Astrocyte (in vitro differentiated cells and primary cell): Measurements from ENCODE around the gene GPR15. TPM values are rescaled to one million over a fixed set of nuclear protein-coding genes. Genes with fewer than 3 reads are reported as not detected.

Source experiments
- DNase-seq: peaks from one replicate; pipeline ENCODE4 v3.0.0-alpha.2; 2010; ENCODE audit warnings: low read depth
- FAIRE-seq: peaks from 2 replicates; lab custom pipeline; 2011; peaks lifted over from hg19 to GRCh38; lab: Jason Lieb, UNC
- H2AFZ ChIP-seq: 2 replicates; pipeline ENCODE4 v1.6.0; 2012; ENCODE audit warnings: low read depth, low read length, inconsistent platforms
- H3K27ac ChIP-seq: 2 replicates; pipeline ENCODE4 v1.5.1; 2011; ENCODE audit warnings: low read depth, low read length, inconsistent platforms
- H3K27me3 ChIP-seq: 2 replicates; pipeline ENCODE4 v1.6.0; 2011; ENCODE audit warnings: low read length, inconsistent platforms; ENCODE audit not compliant: insufficient read depth
- H3K36me3 ChIP-seq: 2 replicates; pipeline ENCODE4 v1.5.1; 2011; ENCODE audit warnings: low read length, inconsistent platforms; ENCODE audit not compliant: insufficient read depth
- H3K4me1 ChIP-seq: 2 replicates; pipeline ENCODE4 v1.5.1; 2011; ENCODE audit warnings: low read length, inconsistent platforms; ENCODE audit not compliant: insufficient read depth
- H3K4me2 ChIP-seq: 2 replicates; pipeline ENCODE4 v1.6.0; 2012; ENCODE audit warnings: low read length, inconsistent platforms
- H3K4me3 ChIP-seq: 2 replicates; pipeline ENCODE4 v1.5.1; 2011; ENCODE audit warnings: low read depth, mild to moderate bottlenecking, low read length, inconsistent platforms; ENCODE audit not compliant: insufficient read depth
- H3K79me2 ChIP-seq: 2 replicates; pipeline ENCODE4 v1.6.0; 2012; ENCODE audit warnings: mild to moderate bottlenecking, low read length, inconsistent platforms; ENCODE audit not compliant: insufficient read depth
- H3K9ac ChIP-seq: 2 replicates; pipeline ENCODE4 v1.6.0; 2012; ENCODE audit warnings: mild to moderate bottlenecking, low read length, inconsistent platforms
- H3K9me3 ChIP-seq: 2 replicates; pipeline ENCODE4 v1.5.1; 2012; ENCODE audit warnings: low read depth, mild to moderate bottlenecking, low read length, inconsistent platforms; ENCODE audit not compliant: insufficient read depth
- H4K20me1 ChIP-seq: 2 replicates; pipeline ENCODE4 v1.6.0; 2012; ENCODE audit warnings: low read length, inconsistent platforms; ENCODE audit not compliant: insufficient read depth
- H3K27ac Mint-ChIP-seq: one replicate; pipeline ENCODE4 v1.8.0; 2021; ENCODE audit warnings: mild to moderate bottlenecking, mixed read lengths; ENCODE audit not compliant: unreplicated experiment
- H3K27me3 Mint-ChIP-seq: one replicate; pipeline ENCODE4 v1.8.0; 2021; ENCODE audit warnings: low read depth, mixed read lengths; ENCODE audit not compliant: unreplicated experiment
- H3K36me3 Mint-ChIP-seq: one replicate; pipeline ENCODE4 v1.8.0; 2021; ENCODE audit warnings: low read depth, mixed read lengths; ENCODE audit not compliant: unreplicated experiment
- H3K4me1 Mint-ChIP-seq: one replicate; pipeline ENCODE4 v1.8.0; 2021; ENCODE audit warnings: low read depth, mixed read lengths; ENCODE audit not compliant: unreplicated experiment
- H3K4me3 Mint-ChIP-seq: one replicate; pipeline ENCODE4 v1.8.0; 2021; ENCODE audit warnings: mild to moderate bottlenecking, moderate library complexity, mixed read lengths; ENCODE audit not compliant: unreplicated experiment
- H3K9me3 Mint-ChIP-seq: one replicate; pipeline ENCODE4 v1.8.0; 2021; ENCODE audit warnings: mild to moderate bottlenecking, mixed read lengths; ENCODE audit not compliant: unreplicated experiment
- EZH2 ChIP-seq: IDR thresholded peaks from 2 replicates; pipeline ENCODE4 v1.6.1; 2012; ENCODE audit warnings: mild to moderate bottlenecking, low read length, inconsistent platforms; ENCODE audit not compliant: insufficient read depth
- total RNA-seq: library from RNA; stranded (reverse); gene quantifications from 2 replicates; pipeline ENCODE4 v1.2.1, GENCODE V29; 2021
- TF ChIP-seq, protein P1 (sequence below): IDR thresholded peaks from 2 replicates; pipeline ENCODE4 v1.5.1; 2011; ENCODE audit warnings: low read depth, mild to moderate bottlenecking, inconsistent platforms, low read length, moderate library complexity; ENCODE audit not compliant: insufficient read depth

The GPR15 gene
- total RNA-seq, 1 donor from 2014 or later: not detected

DNA sequence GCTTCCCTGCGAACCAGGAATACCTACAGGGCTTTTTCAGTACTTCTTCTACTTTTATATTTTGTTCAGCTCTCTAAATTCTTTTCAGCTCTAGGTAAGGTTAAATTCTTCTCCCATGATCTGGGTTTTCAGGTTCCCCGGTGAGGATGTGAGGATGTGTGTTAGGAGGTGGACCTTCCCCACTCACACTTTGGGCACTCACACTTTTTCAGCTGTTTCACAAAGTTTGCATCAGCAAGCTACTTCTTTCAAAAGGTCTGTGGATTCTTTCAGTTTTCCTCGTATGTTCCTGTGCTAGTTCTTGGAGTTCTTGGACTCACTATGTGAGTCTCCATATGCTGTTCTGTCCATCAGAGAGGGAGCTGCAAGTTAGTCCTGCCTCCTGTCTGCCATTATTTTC lies 48.2 kb upstream of the GPR15 start:
- FAIRE-seq (no peak), DNase-seq (no peak)
- no peaks in the 10 kb centered on the region for H3K79me2 ChIP-seq
- Mint-ChIP-seq H3K9me3 (peaks cover 10% of the 10 kb centered on the region), H3K36me3 (peaks cover 3% of the 10 kb centered on the region), H3K27ac (no peak overlapping the region), H3K4me3 (no peak overlapping the region), H3K27me3 (no peaks in the 10 kb centered on the region), H3K4me1 (no peaks in the 10 kb centered on the region)
- H3K4me2 ChIP-seq: no peak overlapping the region
- H3K27me3 ChIP-seq: no peaks in the 10 kb centered on the region
- H3K36me3 ChIP-seq: no peaks in the 10 kb centered on the region
- no peak overlapping the region for H3K4me3 ChIP-seq
- H3K27ac ChIP-seq: no peak overlapping the region
- no peaks in the 10 kb centered on the region for H4K20me1 ChIP-seq
- H2AFZ ChIP-seq: no peak overlapping the region
- no peaks in the 10 kb centered on the region for H3K4me1 ChIP-seq
- peaks cover 4% of the 10 kb centered on the region for H3K9me3 ChIP-seq
- TF ChIP-seq, protein P1, sequence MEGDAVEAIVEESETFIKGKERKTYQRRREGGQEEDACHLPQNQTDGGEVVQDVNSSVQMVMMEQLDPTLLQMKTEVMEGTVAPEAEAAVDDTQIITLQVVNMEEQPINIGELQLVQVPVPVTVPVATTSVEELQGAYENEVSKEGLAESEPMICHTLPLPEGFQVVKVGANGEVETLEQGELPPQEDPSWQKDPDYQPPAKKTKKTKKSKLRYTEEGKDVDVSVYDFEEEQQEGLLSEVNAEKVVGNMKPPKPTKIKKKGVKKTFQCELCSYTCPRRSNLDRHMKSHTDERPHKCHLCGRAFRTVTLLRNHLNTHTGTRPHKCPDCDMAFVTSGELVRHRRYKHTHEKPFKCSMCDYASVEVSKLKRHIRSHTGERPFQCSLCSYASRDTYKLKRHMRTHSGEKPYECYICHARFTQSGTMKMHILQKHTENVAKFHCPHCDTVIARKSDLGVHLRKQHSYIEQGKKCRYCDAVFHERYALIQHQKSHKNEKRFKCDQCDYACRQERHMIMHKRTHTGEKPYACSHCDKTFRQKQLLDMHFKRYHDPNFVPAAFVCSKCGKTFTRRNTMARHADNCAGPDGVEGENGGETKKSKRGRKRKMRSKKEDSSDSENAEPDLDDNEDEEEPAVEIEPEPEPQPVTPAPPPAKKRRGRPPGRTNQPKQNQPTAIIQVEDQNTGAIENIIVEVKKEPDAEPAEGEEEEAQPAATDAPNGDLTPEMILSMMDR: no peak
- no peak for TF ChIP-seq EZH2
- no peak overlapping the region for H3K9ac ChIP-seq

DNA sequence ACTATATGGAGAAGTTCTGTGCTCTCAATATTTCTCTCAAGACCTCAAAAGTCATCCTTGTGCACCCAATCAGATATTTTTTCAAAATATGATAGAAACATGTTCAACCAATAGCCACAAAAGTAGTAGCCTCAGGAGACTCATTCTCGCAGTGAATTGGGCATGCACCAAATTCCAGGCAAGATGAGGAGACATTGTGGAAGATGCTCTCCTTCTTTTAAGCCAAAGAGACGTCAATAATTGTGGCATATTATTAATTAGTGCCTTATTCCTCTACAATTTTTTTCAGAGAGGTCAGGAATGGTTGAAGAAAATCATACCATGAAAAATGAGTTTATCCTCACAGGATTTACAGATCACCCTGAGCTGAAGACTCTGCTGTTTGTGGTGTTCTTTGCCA lies 34.4 kb upstream of the GPR15 start, which contains the start of gene OR5K2:
TSS of gene OR5K2 (plus strand) at position 301 of the 400 bp plus-strand sequence. CDS start at position 301, 0 bp downstream.
- no peak for TF ChIP-seq EZH2
- TF ChIP-seq, protein P1: no peak
- H3K36me3 ChIP-seq: no peaks in the 10 kb centered on the region
- H2AFZ ChIP-seq: no peak within 1 kb of the TSS
- no peak for DNase-seq
- no peaks in the 10 kb centered on the region for H4K20me1 ChIP-seq
- H3K4me3 ChIP-seq: no peak within 1 kb of the TSS
- H3K9ac ChIP-seq: no peak within 1 kb of the TSS
- no peak within 1 kb of the TSS for H3K4me3 Mint-ChIP-seq
- H3K9me3 Mint-ChIP-seq: no peaks in the 10 kb centered on the region
- no peaks in the 10 kb centered on the region for H3K36me3 Mint-ChIP-seq
- FAIRE-seq: no peak
- H3K79me2 ChIP-seq: no peaks in the 10 kb centered on the region
- H3K4me1 ChIP-seq: no peaks in the 10 kb centered on the region
- H3K4me1 Mint-ChIP-seq: no peaks in the 10 kb centered on the region
- H3K27me3 Mint-ChIP-seq: no peaks in the 10 kb centered on the region
- no peak within 1 kb of the TSS for H3K4me2 ChIP-seq
- H3K9me3 ChIP-seq: no peaks in the 10 kb centered on the region
- no peak within 1 kb of the TSS for H3K27ac ChIP-seq
- no peaks in the 10 kb centered on the region for H3K27me3 ChIP-seq
- H3K27ac Mint-ChIP-seq: no peak within 1 kb of the TSS

DNA sequence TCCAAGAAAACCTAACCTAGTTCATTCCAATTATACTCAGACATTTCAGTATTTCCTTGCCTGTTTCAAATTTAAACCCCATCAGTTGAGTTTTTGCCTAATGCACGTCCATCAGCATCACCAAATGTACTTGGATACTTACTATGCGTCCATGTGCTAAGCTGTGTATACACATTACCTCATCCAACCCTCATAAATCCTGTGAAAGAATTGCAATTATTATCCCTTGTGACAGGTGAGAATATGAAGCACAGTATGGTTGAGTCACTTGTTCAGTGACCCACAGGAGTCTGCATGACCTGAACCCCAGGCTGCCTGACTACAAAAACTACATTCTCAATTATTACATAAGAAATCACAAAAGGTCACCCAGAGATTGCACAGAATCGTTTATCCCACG lies 31.8 kb upstream of the GPR15 start:
- Mint-ChIP-seq H3K4me1 (no peaks in the 10 kb centered on the region), H3K27ac (no peak overlapping the region), H3K36me3 (no peaks in the 10 kb centered on the region), H3K9me3 (no peaks in the 10 kb centered on the region), H3K27me3 (no peaks in the 10 kb centered on the region), H3K4me3 (no peak overlapping the region)
- no peaks in the 10 kb centered on the region for H3K27me3 ChIP-seq
- H3K9ac ChIP-seq: no peak overlapping the region
- H3K4me2 ChIP-seq: no peak overlapping the region
- no peaks in the 10 kb centered on the region for H4K20me1 ChIP-seq
- H3K27ac ChIP-seq: no peak overlapping the region
- no peaks in the 10 kb centered on the region for H3K36me3 ChIP-seq
- H2AFZ ChIP-seq: no peak overlapping the region
- no peaks in the 10 kb centered on the region for H3K79me2 ChIP-seq
- no peak for FAIRE-seq
- TF ChIP-seq, protein P1: no peak
- TF ChIP-seq EZH2: no peak
- H3K4me3 ChIP-seq: no peak overlapping the region
- no peak for DNase-seq
- H3K9me3 ChIP-seq: no peaks in the 10 kb centered on the region
- no peaks in the 10 kb centered on the region for H3K4me1 ChIP-seq
